Measurements from ENCODE around the gene TSBP1.

TSBP1 gene

GRCh38 chr6:32371803-32372202, at the start of gene TSBP1:
Gene TSBP1, minus strand, starts transcription at chr6:32371903. Its CDS starts 197 bp downstream, at chr6:32371706.
- DNase-seq = no peak

GRCh38 chr6:32416036-32416435, 44.3 kb upstream of the TSBP1 start:
- DNase-seq = no peak

- DNase-seq = peak; percentile 61
These were observed 43.9 kb upstream of the TSBP1 start for GRCh38 chr6:32415521-32416019.

- DNase-seq = peak; percentile 70
These were observed 41.8 kb upstream of the TSBP1 start for GRCh38 chr6:32413427-32414047.

DNA sequence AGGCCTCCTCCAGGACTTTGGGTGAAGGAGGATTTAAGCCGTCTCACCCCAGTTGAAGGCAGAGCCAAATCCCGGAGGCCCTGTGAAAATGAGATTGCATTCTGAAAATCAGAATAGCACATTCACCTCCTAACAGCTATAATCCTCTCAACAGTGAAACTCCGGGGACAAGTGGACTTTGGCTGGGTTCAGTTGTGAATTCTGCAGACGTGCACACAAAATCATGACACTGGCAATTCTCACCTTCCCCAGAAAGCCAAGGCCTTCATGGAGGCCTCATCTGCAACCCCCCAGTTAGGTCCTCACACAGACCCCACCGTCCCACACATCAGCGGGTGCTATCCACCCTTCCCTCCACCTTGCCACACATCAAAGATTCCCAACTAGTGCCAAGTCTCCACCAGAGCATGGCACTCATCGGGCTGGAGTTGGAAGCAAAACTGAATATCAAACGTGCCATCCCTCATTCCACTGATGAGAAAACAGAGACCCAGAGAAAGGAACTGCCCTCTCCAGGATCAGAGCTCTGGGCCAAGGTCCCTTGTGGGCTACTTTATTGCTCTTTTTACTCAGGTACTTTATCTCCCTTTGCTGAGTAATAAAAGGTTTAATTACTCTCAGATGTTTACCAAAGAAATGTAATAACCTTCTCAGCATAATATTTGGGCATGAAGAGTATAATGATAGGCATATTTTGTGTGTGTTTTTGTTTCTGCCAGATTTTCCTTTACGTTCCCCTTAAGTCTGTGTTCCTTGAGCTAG, 40.0 kb upstream of the TSBP1 start:
- no peak for DNase-seq

GRCh38 chr6:32410906-32411305, 39.2 kb upstream of the TSBP1 start:
- DNase-seq = no peak

- DNase-seq = no peak
These were observed 35.2 kb upstream of the TSBP1 start, which contains the start of gene BTNL2 for GRCh38 chr6:32406857-32407256. Gene BTNL2, minus strand, starts transcription at chr6:32407181. Its CDS starts 58 bp downstream, at chr6:32407123.

GRCh38 chr6:32406197-32406596, 34.5 kb upstream of the TSBP1 start:
- DNase-seq = no peak

DNA sequence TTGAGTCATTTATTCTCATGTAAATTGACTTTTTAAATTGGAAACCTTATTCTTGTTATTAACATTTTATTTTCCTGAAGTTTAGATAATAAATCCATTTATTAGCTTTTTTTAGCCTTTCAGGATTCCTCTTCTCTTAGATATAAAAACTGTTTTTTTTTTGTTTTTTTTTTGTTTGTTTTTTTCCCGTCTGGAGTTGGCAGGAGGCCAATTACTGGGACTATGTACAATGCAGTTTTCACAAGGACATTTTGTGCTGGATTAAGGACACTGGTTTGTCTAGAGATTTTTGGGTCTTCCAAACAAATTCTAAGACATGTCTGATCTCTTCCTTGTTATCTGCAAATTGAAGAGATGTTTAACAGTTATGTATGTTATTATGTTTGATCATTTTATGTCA, 34.0 kb upstream of the TSBP1 start:
- DNase-seq = no peak

DNA sequence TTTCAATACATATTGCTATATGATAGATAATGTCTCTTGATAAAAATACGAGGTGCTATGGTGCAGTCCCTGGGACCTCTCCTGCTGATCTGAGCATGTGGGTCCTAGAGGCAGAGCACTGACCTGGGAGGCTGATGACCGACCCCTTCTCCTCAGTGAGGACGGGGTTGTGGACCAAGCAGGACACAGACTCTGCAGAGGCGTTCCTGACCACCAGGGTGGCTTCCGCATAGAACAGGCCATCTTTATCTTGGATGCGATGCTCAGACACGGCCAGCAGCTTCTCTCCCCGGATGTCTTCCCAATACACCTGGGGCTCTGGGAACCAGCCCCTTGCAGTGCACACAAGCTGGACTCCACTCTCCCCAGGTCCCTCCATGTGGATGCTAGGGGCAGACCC, 31.1 kb upstream of the TSBP1 start:
- DNase-seq = no peak

- no peak for DNase-seq
These were observed 29.7 kb upstream of the TSBP1 start for GRCh38 chr6:32401284-32401963.

- DNase-seq = no peak
These were observed 25.7 kb upstream of the TSBP1 start for GRCh38 chr6:32397252-32397920.

GRCh38 chr6:32396028-32396427, 24.3 kb upstream of the TSBP1 start:
- no peak for DNase-seq

DNA sequence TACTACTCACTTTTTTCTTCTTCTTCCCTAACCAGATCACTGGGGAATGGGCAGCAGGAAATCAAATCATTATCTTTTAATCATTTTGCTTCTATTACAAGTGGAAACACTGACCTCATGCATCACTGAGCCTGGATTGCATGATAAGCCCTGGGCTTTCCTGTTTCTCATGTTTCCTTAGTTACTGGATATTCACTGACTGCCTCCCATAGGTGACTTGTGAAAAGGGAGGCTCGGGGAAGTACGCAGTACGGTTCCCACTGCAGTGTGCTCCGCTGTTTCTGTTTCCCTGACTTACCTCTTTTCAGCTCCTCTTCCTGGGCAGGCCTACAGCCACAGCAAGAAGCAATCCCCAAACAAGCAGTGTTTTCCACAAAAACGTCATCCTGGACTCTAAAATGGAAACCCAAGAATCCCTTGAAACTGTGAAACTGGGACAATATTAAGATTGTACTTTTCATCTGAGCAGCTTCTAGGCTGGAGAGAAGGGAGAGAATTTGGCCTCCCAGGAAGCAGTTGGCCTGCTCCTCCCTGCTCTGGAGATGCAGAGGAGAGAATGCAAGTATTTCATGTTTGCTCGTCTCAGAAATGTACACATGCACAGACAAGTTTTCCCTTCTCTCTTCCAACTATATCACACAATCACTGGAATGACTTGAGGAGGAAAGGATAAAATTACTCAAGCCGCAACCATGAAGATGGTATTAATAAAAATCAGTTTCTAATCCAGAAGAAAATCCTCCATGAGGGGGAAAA, 22.1 kb upstream of the TSBP1 start:
- no peak for DNase-seq

- DNase-seq = no peak
These were observed 19.8 kb upstream of the TSBP1 start for GRCh38 chr6:32391505-32391904.

- DNase-seq = no peak
These were observed 16.1 kb upstream of the TSBP1 start for GRCh38 chr6:32387589-32388340.

- DNase-seq = no peak
These were observed 14.3 kb upstream of the TSBP1 start for GRCh38 chr6:32386040-32386439.

GRCh38 chr6:32382757-32383420, 11.2 kb upstream of the TSBP1 start:
- DNase-seq = no peak

DNA sequence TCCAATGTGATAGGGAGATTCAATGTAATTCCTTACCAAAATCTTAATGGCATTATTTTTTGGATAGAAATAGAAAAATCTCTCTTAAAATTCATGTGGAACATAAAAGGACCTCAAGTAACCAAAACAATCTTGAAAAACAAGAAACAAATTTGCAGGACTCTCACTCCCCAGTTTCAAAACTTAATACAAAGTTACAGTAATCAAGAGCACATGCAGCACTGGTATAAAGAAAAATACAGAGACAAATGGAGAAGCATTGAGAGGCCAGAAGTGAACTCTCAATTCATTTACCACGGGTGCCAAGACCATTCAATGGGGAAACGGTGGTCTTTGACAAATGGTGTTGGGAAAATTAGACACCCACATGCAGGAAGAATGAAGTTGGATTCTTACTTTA, 7.8 kb upstream of the TSBP1 start:
- no peak for DNase-seq

DNA sequence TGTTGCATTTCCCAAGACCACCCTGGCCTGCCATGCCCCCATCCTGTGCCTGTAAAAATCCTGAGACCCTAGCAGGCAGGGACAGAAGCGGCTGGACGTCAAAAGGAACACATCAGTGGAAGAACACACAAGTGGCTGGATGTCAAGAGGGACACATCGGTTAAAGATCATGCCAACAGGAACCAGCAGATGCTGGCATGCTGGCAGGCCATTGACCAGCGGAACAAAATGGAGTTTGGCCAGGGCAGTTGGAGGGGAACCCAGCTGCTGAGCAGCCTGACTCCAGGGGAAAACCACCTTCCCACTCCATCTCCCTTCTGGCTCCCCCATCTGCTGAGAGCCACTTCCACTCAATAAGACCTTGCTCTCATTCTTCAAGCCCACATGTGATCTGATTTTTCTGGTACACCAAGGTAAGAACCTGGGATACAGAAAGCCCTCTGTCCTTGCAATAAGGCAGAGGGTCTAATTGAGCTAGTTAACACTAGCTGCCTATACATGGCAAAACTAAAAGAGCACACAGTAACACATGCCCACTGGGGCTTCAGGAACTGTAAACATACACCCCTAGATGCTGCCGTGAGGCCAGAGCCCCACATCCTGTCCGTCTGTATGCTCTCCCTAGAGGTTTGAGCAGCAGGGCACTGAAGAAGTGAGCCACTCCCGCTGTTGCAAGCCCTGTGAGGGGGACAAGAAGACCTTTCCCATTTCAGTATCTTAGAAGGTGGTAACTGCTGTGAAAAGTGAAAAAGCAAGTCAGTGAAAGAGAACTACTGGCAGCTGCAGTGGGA, 4.2 kb upstream of the TSBP1 start:
- DNase-seq = no peak

All from activated effector memory CD4-positive, alpha-beta T cell treated with Interleukin-2 at 50 U/mL for 16 hours (primary cell).